ENCODE measurements around the gene PPP2R3B. TPM values are rescaled to one million over a fixed set of nuclear protein-coding genes. Genes with fewer than 3 reads are reported as not detected.

Gene PPP2R3B
- total RNA-seq, 1 experiment from 2014 or later = 130 TPM

DNA sequence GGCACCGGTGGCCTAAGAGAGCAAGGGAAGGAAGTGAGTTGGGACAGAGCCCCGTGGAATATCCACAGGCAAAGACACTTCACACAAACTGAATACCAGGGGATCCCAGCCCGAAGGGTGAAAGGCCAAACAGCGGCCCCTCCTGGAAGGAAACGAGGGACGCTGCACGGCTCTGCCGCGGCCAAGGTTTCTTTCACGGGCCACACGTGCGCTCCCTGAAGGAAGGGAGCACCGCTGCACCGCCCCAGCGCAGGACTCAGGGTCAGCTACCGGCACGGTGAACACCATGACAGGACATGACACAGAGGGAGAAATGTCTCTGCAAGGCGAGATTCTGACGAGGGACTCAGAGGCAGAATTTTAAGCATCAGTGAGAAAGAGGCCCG, 36.6 kb downstream of the PPP2R3B start:
- no peak overlapping the region for H3K4me3 Mint-ChIP-seq
- peak overlapping the region; percentile 76; the same call in 1 of the 2 replicates for H3K27ac Mint-ChIP-seq
- no peaks in the 10 kb centered on the region for H3K9me3 Mint-ChIP-seq
- ChIA-PET POLR2A (no interaction called here), CTCF (no interaction called here)
- TF ChIP-seq ZNF219 (CRISPR knock-in tag; IDR thresholded peaks at IDR 0.05; ENCODE audit: borderline replicate concordance) (no peak), PRRX2 (CRISPR knock-in tag; IDR thresholded peaks at IDR 0.05) (no peak), ETV6 (CRISPR knock-in tag; IDR thresholded peaks at IDR 0.05) (no peak), ESRRA (CRISPR knock-in tag; IDR thresholded peaks at IDR 0.05; ENCODE audit: borderline replicate concordance) (no peak), SMAD3 (CRISPR knock-in tag; IDR thresholded peaks at IDR 0.05; ENCODE audit: borderline replicate concordance) (no peak)
- TF ChIP-seq, protein P1, sequence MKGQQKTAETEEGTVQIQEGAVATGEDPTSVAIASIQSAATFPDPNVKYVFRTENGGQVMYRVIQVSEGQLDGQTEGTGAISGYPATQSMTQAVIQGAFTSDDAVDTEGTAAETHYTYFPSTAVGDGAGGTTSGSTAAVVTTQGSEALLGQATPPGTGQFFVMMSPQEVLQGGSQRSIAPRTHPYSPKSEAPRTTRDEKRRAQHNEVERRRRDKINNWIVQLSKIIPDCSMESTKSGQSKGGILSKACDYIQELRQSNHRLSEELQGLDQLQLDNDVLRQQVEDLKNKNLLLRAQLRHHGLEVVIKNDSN (CRISPR knock-in tag; IDR thresholded peaks at IDR 0.05) = no peak
- TF ChIP-seq, protein P2, sequence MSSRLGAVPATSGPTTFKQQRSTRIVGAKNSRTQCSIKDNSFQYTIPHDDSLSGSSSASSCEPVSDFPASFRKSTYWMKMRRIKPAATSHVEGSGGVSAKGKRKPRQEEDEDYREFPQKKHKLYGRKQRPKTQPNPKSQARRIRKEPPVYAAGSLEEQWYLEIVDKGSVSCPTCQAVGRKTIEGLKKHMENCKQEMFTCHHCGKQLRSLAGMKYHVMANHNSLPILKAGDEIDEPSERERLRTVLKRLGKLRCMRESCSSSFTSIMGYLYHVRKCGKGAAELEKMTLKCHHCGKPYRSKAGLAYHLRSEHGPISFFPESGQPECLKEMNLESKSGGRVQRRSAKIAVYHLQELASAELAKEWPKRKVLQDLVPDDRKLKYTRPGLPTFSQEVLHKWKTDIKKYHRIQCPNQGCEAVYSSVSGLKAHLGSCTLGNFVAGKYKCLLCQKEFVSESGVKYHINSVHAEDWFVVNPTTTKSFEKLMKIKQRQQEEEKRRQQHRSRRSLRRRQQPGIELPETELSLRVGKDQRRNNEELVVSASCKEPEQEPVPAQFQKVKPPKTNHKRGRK (CRISPR knock-in tag; IDR thresholded peaks at IDR 0.05; ENCODE audit: borderline replicate concordance) = no peak
- TF ChIP-seq, protein P3, sequence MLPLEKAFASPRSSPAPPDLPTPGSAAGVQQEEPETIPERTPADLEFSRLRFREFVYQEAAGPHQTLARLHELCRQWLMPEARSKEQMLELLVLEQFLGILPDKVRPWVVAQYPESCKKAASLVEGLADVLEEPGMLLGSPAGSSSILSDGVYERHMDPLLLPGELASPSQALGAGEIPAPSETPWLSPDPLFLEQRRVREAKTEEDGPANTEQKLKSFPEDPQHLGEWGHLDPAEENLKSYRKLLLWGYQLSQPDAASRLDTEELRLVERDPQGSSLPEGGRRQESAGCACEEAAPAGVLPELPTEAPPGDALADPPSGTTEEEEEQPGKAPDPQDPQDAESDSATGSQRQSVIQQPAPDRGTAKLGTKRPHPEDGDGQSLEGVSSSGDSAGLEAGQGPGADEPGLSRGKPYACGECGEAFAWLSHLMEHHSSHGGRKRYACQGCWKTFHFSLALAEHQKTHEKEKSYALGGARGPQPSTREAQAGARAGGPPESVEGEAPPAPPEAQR (CRISPR knock-in tag; IDR thresholded peaks at IDR 0.05) = no peak
- TF ChIP-seq, protein P4, sequence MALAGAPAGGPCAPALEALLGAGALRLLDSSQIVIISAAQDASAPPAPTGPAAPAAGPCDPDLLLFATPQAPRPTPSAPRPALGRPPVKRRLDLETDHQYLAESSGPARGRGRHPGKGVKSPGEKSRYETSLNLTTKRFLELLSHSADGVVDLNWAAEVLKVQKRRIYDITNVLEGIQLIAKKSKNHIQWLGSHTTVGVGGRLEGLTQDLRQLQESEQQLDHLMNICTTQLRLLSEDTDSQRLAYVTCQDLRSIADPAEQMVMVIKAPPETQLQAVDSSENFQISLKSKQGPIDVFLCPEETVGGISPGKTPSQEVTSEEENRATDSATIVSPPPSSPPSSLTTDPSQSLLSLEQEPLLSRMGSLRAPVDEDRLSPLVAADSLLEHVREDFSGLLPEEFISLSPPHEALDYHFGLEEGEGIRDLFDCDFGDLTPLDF (CRISPR knock-in tag; IDR thresholded peaks at IDR 0.05) = no peak
- 0 out of 2 replicates have a peak, but pooled peaks cover 3% of the 10 kb centered on the region for H3K4me1 Mint-ChIP-seq
- peaks cover 18% of the 10 kb centered on the region for H3K36me3 Mint-ChIP-seq
- ATAC-seq (peak; percentile 58), DNase-seq (ENCODE audit: low spot score) (no peak)
- H3K27me3 Mint-ChIP-seq (ENCODE audit: low read depth) = no peaks in the 10 kb centered on the region

DNA sequence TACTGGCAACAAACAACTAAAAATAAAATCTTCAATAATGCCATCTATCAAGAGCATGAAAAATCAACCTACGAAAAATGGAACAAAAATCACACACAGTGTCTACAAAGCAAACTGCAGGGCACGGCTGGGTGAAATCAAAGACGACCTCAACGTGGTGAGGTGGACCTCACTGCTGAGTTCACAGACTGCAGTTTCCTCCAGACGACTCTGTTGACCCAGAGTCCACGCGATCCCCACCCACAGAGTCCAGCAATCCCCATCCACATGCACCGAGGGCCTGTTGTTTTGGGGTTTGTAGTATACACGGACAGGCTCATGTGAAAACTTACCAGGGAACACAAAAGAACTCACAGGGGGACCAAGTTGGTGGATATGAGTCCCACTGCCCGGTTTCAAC, 37.0 kb downstream of the PPP2R3B start:
- H3K27ac Mint-ChIP-seq = peak overlapping the region; percentile 27; the same call in 1 of the 2 replicates
- peaks cover 20% of the 10 kb centered on the region for H3K36me3 Mint-ChIP-seq

More for the DNA sequence above, 37.0 kb downstream of the PPP2R3B start:
- TF ChIP-seq, protein P5, sequence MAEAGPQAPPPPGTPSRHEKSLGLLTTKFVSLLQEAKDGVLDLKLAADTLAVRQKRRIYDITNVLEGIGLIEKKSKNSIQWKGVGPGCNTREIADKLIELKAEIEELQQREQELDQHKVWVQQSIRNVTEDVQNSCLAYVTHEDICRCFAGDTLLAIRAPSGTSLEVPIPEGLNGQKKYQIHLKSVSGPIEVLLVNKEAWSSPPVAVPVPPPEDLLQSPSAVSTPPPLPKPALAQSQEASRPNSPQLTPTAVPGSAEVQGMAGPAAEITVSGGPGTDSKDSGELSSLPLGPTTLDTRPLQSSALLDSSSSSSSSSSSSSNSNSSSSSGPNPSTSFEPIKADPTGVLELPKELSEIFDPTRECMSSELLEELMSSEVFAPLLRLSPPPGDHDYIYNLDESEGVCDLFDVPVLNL (CRISPR knock-in tag; IDR thresholded peaks at IDR 0.05; ENCODE audit: borderline replicate concordance, low read depth) = no peak
- TF ChIP-seq JUN (CRISPR knock-in tag; IDR thresholded peaks at IDR 0.05) (no peak), GRHL2 (CRISPR knock-in tag; IDR thresholded peaks at IDR 0.05; ENCODE audit: insufficient replicate concordance, severe bottlenecking) (no peak), KAT7 (CRISPR knock-in tag; IDR thresholded peaks at IDR 0.05; ENCODE audit: borderline replicate concordance) (no peak), MXD4 (CRISPR knock-in tag; IDR thresholded peaks at IDR 0.05; ENCODE audit: borderline replicate concordance) (no peak), NFYB (CRISPR knock-in tag; conservative IDR thresholded peaks at IDR 0.05; ENCODE audit: low read depth) (no peak), ZNF671 (CRISPR knock-in tag; IDR thresholded peaks at IDR 0.05) (no peak), JAZF1 (CRISPR knock-in tag; IDR thresholded peaks at IDR 0.05) (no peak), SP1 (CRISPR knock-in tag; conservative IDR thresholded peaks at IDR 0.05) (no peak), TEAD1 (CRISPR knock-in tag; IDR thresholded peaks at IDR 0.05) (no peak)
- TF ChIP-seq, protein P6, sequence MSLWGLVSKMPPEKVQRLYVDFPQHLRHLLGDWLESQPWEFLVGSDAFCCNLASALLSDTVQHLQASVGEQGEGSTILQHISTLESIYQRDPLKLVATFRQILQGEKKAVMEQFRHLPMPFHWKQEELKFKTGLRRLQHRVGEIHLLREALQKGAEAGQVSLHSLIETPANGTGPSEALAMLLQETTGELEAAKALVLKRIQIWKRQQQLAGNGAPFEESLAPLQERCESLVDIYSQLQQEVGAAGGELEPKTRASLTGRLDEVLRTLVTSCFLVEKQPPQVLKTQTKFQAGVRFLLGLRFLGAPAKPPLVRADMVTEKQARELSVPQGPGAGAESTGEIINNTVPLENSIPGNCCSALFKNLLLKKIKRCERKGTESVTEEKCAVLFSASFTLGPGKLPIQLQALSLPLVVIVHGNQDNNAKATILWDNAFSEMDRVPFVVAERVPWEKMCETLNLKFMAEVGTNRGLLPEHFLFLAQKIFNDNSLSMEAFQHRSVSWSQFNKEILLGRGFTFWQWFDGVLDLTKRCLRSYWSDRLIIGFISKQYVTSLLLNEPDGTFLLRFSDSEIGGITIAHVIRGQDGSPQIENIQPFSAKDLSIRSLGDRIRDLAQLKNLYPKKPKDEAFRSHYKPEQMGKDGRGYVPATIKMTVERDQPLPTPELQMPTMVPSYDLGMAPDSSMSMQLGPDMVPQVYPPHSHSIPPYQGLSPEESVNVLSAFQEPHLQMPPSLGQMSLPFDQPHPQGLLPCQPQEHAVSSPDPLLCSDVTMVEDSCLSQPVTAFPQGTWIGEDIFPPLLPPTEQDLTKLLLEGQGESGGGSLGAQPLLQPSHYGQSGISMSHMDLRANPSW (CRISPR knock-in tag; conservative IDR thresholded peaks at IDR 0.05; ENCODE audit: low read depth) = no peak
- TF ChIP-seq, protein P7, sequence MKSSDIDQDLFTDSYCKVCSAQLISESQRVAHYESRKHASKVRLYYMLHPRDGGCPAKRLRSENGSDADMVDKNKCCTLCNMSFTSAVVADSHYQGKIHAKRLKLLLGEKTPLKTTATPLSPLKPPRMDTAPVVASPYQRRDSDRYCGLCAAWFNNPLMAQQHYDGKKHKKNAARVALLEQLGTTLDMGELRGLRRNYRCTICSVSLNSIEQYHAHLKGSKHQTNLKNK (CRISPR knock-in tag; IDR thresholded peaks at IDR 0.05) = no peak
- Mint-ChIP-seq H3K4me3 (no peak overlapping the region), H3K27me3 (ENCODE audit: low read depth) (no peaks in the 10 kb centered on the region), H3K9me3 (no peaks in the 10 kb centered on the region), H3K4me1 (0 out of 2 replicates have a peak, but pooled peaks cover 3% of the 10 kb centered on the region)
- ATAC-seq (no peak), DNase-seq (ENCODE audit: low spot score) (no peak)
- CTCF ChIA-PET = no interaction called here
- POLR2A ChIA-PET = no interaction called here
